Colonic mucosa (tissue), 4 donors: ENCODE results near the gene TMC7. TPM values are rescaled to one million over a fixed set of nuclear protein-coding genes. Genes with fewer than 3 reads are reported as not detected.
A peak's percentile ranks its signal among the peaks of the same experiment; 100 is the strongest.

Experiments
- DNase-seq: peaks from one replicate; pipeline ENCODE4 v3.0.0-alpha.2; 2020
- H3K27ac ChIP-seq: fragments of 200-600 bp; one replicate; pipeline ENCODE4 v1.8.0; 2021
- H3K27me3 ChIP-seq: fragments of 200-600 bp; one replicate; pipeline ENCODE4 v1.8.0; 2021
- H3K36me3 ChIP-seq: fragments of 200-600 bp; one replicate; pipeline ENCODE4 v1.8.0; 2021
- H3K4me1 ChIP-seq: fragments of 200-600 bp; one replicate; pipeline ENCODE4 v1.8.0; 2021; ENCODE audit warnings: mild to moderate bottlenecking
- H3K4me3 ChIP-seq: fragments of 200-600 bp; one replicate; pipeline ENCODE4 v1.8.0; 2021
- H3K9ac ChIP-seq, 2 donors: one replicate each; pipeline ENCODE4 v1.7.0; 2013; ENCODE audit warnings: control low read depth in 2 of 2, low read depth in 2 of 2, low read length in 2 of 2
- H3K9me3 ChIP-seq: fragments of 200-600 bp; one replicate; pipeline ENCODE4 v1.8.0; 2021
- intact Hi-C: fragments of 100-400 bp; cut with DNase I; formaldehyde crosslinking; loops from one replicate; pipeline ENCODE4 v1.14.1; 2022
- total RNA-seq, 2 donors: library from RNA; stranded (reverse); fragmentation: NEBNext Ultra II Directional in 1 of 2; extraction: Animal tissue kit (Norgen Biotek cat#: 25700) in 1 of 2; gene quantifications; one replicate each; pipeline ENCODE4 v1.2.1, GENCODE V29; 2021
- TF ChIP-seq, protein P1 (sequence below): fragments of 200-600 bp; IDR thresholded peaks from one replicate; pipeline ENCODE4 v1.8.0; 2022; ENCODE audit warnings: antibody characterized with exemption, mild to moderate bottlenecking
- donor health status: healthy.
- donor health status: DM: no; HTN: no; CAD: no.
- donor health status: DM: no; HTN: no; CAD: no.

Gene TMC7
- total RNA-seq, 2 donors from 2014 or later, result 10.0 to 10.6 TPM

DNA sequence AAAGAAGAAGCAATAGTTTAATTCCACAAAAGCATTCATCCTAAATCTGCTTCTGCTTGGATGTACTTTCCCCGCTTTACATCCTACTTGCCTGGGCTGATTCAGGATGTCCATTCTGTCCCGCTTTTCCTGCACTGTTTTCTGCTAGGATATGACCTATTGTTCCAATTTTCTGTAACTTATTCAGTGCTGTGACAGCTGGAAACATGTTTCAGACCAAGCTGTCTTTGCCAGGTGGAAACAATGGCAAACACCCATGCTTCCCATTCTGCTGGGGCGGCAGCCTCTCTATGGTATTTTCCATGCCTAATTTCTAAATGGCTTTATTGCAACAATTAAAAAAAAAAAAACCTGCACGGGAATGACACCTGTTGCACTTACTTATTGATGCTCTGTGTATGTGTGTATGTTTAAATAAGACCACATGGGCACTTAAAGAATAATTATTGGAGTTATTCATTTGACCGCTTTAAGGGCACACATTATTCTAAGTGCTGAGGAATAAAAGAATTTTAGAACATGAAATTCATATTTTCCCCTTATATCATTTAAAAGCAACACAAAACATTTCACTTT, 104.7 kb downstream of the TMC7 start:
- no peaks in the 10 kb centered on the region for H3K4me1 ChIP-seq
- H3K27me3 ChIP-seq, result no peaks in the 10 kb centered on the region
- H3K27ac ChIP-seq, result no peak overlapping the region
- DNase-seq, result no peak
- H3K36me3 ChIP-seq, result no peaks in the 10 kb centered on the region
- intact Hi-C loops, result loop anchor here (5.0 to 10.0 kb wide), 3 partner anchors 89 to 416 kb away; no protein-coding TSS in a partner anchor
- no peaks in the 10 kb centered on the region for H3K9me3 ChIP-seq
- TF ChIP-seq, protein P1, sequence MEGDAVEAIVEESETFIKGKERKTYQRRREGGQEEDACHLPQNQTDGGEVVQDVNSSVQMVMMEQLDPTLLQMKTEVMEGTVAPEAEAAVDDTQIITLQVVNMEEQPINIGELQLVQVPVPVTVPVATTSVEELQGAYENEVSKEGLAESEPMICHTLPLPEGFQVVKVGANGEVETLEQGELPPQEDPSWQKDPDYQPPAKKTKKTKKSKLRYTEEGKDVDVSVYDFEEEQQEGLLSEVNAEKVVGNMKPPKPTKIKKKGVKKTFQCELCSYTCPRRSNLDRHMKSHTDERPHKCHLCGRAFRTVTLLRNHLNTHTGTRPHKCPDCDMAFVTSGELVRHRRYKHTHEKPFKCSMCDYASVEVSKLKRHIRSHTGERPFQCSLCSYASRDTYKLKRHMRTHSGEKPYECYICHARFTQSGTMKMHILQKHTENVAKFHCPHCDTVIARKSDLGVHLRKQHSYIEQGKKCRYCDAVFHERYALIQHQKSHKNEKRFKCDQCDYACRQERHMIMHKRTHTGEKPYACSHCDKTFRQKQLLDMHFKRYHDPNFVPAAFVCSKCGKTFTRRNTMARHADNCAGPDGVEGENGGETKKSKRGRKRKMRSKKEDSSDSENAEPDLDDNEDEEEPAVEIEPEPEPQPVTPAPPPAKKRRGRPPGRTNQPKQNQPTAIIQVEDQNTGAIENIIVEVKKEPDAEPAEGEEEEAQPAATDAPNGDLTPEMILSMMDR, result no peak
- H3K4me3 ChIP-seq, result no peak overlapping the region
- no peak overlapping the region for H3K9ac ChIP-seq

DNA sequence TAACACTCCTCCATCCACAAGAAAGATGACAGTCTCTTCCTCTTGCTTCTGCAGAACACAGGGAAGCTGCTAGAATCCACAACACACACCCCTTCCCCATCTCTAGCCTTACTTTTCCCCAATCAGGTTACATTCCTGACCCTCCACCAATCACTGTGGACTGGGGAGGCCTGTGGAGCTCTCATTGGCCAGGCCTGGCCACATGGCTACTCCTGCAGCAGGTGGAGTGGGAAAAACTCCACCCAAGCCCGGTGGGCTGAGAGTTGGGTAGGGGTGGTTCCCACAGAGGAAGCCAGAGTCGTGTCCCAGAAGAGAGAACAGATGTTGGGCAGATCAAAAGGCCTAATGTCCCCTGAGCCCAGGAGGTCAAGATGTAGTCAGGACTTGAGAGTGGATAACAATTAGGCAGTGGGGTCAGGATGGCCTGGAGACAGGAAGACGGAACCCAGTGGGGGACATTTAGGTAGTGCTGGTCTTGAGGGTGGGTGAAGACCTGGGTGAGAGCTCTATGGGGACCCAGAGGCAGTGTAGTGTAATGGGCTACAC, 105.7 kb downstream of the TMC7 start:
- no peak for DNase-seq
- Histone ChIP-seq H3K9me3 (no peaks in the 10 kb centered on the region), H3K27ac (no peak overlapping the region), H3K36me3 (no peaks in the 10 kb centered on the region), H3K27me3 (no peaks in the 10 kb centered on the region), H3K4me1 (no peaks in the 10 kb centered on the region), H3K9ac (no peak overlapping the region), H3K4me3 (no peak overlapping the region)
- TF ChIP-seq, protein P1, result no peak
- intact Hi-C loops, result loop anchor here (5.0 to 10.0 kb wide), 3 partner anchors 88 to 415 kb away; no protein-coding TSS in a partner anchor

DNA sequence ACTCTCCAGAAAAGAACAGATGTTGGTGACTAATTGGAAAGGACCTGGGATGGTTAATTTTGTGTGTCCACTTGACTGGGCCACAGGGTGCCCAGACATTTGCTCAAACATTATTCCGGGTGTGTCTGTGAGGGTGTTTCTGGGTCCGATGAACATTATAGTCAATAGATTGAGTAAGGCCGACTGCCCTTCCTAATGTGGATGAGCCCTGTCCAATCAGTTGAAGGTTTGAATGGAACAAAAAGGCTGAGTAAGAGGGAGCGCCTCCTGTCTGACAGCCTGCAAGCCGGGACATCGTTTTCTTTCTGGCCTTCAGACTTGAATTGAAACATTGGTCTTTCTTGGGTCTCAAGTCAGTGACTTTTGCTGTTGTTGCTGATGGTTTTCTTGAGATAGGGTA, 107.2 kb downstream of the TMC7 start:
- TF ChIP-seq, protein P1, result no peak
- no peak overlapping the region for H3K27ac ChIP-seq
- H3K36me3 ChIP-seq, result no peaks in the 10 kb centered on the region
- no peak overlapping the region for H3K4me3 ChIP-seq
- H3K9me3 ChIP-seq, result no peaks in the 10 kb centered on the region
- H3K4me1 ChIP-seq, result no peaks in the 10 kb centered on the region
- H3K27me3 ChIP-seq, result no peaks in the 10 kb centered on the region
- H3K9ac ChIP-seq, result no peak overlapping the region
- intact Hi-C loops, result no loop called here
- DNase-seq, result no peak

DNA sequence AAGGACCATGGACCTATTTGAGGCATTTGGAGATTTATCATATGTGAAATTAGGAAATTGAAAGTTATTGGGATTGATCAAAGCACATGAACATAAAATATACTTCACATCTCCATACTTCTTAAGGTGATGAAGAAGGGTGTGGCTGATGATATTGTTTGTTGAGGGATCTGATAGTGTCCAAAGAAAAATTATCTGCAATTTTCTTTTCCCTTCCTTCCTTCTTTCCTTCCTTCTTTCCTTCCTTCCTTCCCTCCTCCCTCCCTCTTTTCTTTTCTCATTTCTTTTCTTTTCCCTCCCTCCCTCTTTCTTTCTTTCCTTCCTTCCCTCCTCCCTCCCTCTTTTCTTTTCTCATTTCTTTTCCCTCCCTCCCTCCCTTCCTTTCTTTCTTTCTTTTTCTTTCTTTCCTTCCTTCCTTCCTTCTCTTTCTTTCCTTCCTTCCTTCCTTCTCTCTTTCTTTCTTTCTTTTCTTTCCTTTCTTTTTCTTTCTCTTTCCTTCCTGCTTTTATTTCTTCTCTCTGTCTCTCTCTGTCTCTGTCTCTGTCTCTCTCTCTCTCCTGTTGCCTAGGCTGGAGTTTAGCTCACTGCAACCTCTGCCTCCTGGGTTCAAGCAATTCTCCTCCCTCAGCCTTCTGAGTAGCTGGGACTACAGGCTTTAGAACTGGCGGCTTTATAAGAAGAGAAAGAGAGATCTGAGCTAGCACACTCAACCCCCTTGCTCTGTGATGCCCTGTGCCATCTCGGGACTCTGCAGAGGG, 109.1 kb downstream of the TMC7 start:
- Histone ChIP-seq H3K36me3 (no peaks in the 10 kb centered on the region), H3K27me3 (no peaks in the 10 kb centered on the region), H3K4me1 (no peaks in the 10 kb centered on the region), H3K4me3 (no peak overlapping the region), H3K9ac (peak overlapping the region in 1 of 2 donors; percentile 19), H3K27ac (no peak overlapping the region), H3K9me3 (no peaks in the 10 kb centered on the region)
- no peak for DNase-seq
- TF ChIP-seq, protein P1, result no peak
- intact Hi-C loops, result no loop called here

DNA sequence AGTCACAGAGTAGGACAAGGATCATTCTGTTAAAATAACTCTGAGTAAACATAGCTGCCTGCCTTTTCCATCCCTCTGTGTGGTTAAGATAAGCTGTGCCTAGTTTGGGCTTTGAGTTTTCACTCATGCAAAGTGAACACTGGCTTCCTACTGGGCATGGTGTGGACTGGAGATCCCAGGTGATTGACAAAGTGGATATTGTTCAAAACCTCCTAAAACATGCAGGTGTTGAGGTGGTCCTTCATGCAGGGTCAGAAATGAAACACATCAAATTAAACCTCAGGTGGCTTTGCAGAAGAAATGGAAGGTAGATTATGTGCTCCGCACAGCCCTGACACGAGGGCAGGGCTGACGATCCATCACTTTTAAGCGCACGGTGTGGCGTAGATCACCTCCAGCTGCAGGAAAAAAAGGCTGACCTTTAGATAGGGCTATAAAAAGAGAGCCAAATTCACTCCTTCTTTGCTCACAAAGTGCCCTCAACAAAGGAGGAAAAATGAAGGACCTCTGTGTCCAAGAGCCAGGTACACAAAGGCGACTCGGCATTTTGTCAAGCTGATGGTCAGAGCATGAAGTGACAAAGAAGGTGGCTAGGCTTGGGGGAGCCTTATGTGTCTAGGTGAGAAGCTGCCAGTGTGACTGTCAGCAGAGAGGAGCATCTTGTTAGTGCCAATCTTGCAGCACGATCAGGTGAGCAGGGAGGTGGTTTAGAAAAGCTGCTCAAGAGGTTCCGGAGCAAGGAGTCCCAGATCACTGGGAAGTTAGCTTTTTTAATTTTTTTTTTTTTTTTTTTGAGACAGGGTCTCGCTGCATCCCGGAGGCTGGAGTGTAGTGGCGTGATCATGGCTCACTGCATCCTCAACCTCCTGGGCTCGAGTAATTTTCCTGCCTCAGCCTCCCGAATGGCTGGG, 110.2 kb downstream of the TMC7 start:
- no peak for DNase-seq

More for the DNA sequence above, 110.2 kb downstream of the TMC7 start:
- Histone ChIP-seq H3K36me3 (no peaks in the 10 kb centered on the region), H3K9me3 (no peaks in the 10 kb centered on the region), H3K27ac (no peak overlapping the region), H3K4me3 (no peak overlapping the region), H3K9ac (no peak overlapping the region), H3K27me3 (no peaks in the 10 kb centered on the region), H3K4me1 (no peaks in the 10 kb centered on the region)
- intact Hi-C loops, result no loop called here
- TF ChIP-seq, protein P1, result no peak
